Measurements from ENCODE around the gene MRTFA.

The MRTFA gene

GRCh38 chr22:40425082-40425481 is 211.4 kb downstream of the MRTFA start:
- TF ChIP-seq POLR2A (IDR thresholded peaks at IDR 0.05; ENCODE audit: low read length), result no peak
- no peak for TF ChIP-seq GATA1 (IDR thresholded peaks at IDR 0.05; ENCODE audit: low read depth, low read length)
- no peak for DNase-seq

- TF ChIP-seq GATA1 (IDR thresholded peaks at IDR 0.05; ENCODE audit: low read depth, low read length) (no peak), POLR2A (IDR thresholded peaks at IDR 0.05; ENCODE audit: low read length) (no peak)
- no peak for DNase-seq
Measured at GRCh38 chr22:40423882-40424640, 212.5 kb downstream of the MRTFA start.

- DNase-seq, result no peak
- TF ChIP-seq GATA1 (IDR thresholded peaks at IDR 0.05; ENCODE audit: low read depth, low read length), result no peak
- no peak for TF ChIP-seq POLR2A (IDR thresholded peaks at IDR 0.05; ENCODE audit: low read length)
Measured at GRCh38 chr22:40423310-40423688, 213.2 kb downstream of the MRTFA start.

GRCh38 chr22:40422558-40423309 is 213.8 kb downstream of the MRTFA start:
- TF ChIP-seq POLR2A (IDR thresholded peaks at IDR 0.05; ENCODE audit: low read length), result no peak
- TF ChIP-seq GATA1 (IDR thresholded peaks at IDR 0.05; ENCODE audit: low read depth, low read length), result no peak
- DNase-seq, result no peak

- DNase-seq, result no peak
- TF ChIP-seq GATA1 (IDR thresholded peaks at IDR 0.05; ENCODE audit: low read depth, low read length) (no peak), POLR2A (IDR thresholded peaks at IDR 0.05; ENCODE audit: low read length) (no peak)
Measured at GRCh38 chr22:40421941-40422340, 214.6 kb downstream of the MRTFA start.

- DNase-seq, result no peak
- TF ChIP-seq POLR2A (IDR thresholded peaks at IDR 0.05; ENCODE audit: low read length), result no peak
- no peak for TF ChIP-seq GATA1 (IDR thresholded peaks at IDR 0.05; ENCODE audit: low read depth, low read length)
Measured at GRCh38 chr22:40421082-40421350, 215.5 kb downstream of the MRTFA start.

- no peak for DNase-seq
- TF ChIP-seq GATA1 (IDR thresholded peaks at IDR 0.05; ENCODE audit: low read depth, low read length), result no peak
- TF ChIP-seq POLR2A (IDR thresholded peaks at IDR 0.05; ENCODE audit: low read length), result no peak
Measured at GRCh38 chr22:40420341-40421081, 216.0 kb downstream of the MRTFA start.

- DNase-seq, result no peak
Measured at GRCh38 chr22:40419718-40420117, 216.8 kb downstream of the MRTFA start.

GRCh38 chr22:40418366-40419201 is 217.9 kb downstream of the MRTFA start:
- no peak for DNase-seq
- TF ChIP-seq POLR2A (IDR thresholded peaks at IDR 0.05; ENCODE audit: low read length) (no peak), GATA1 (IDR thresholded peaks at IDR 0.05; ENCODE audit: low read depth, low read length) (no peak)

More at GRCh38 chr22:40419718-40420117, 216.8 kb downstream of the MRTFA start:
- TF ChIP-seq POLR2A (IDR thresholded peaks at IDR 0.05; ENCODE audit: low read length) (no peak), GATA1 (IDR thresholded peaks at IDR 0.05; ENCODE audit: low read depth, low read length) (no peak)

GRCh38 chr22:40417881-40418280 is 218.6 kb downstream of the MRTFA start:
- no peak for DNase-seq
- TF ChIP-seq POLR2A (IDR thresholded peaks at IDR 0.05; ENCODE audit: low read length) (no peak), GATA1 (IDR thresholded peaks at IDR 0.05; ENCODE audit: low read depth, low read length) (no peak)

- no peak for TF ChIP-seq GATA1 (IDR thresholded peaks at IDR 0.05; ENCODE audit: low read depth, low read length)
- no peak for TF ChIP-seq POLR2A (IDR thresholded peaks at IDR 0.05; ENCODE audit: low read length)
- DNase-seq, result no peak
Measured at GRCh38 chr22:40417041-40417440, 219.5 kb downstream of the MRTFA start.

- DNase-seq, result no peak
- no peak for TF ChIP-seq GATA1 (IDR thresholded peaks at IDR 0.05; ENCODE audit: low read depth, low read length)
- TF ChIP-seq POLR2A (IDR thresholded peaks at IDR 0.05; ENCODE audit: low read length), result no peak
Measured at GRCh38 chr22:40416636-40417035, 219.9 kb downstream of the MRTFA start.

GRCh38 chr22:40416267-40416570 is 220.3 kb downstream of the MRTFA start:
- no peak for TF ChIP-seq POLR2A (IDR thresholded peaks at IDR 0.05; ENCODE audit: low read length)
- no peak for TF ChIP-seq GATA1 (IDR thresholded peaks at IDR 0.05; ENCODE audit: low read depth, low read length)
- no peak for DNase-seq

Measured in erythroblast (primary cell).